ENCODE data around the gene COL4A2.

Gene COL4A2

GRCh38 chr13:110354715-110355473 is 47.8 kb downstream of the COL4A2 start:
- DNase-seq (ENCODE audit: low read depth) = no peak

DNA sequence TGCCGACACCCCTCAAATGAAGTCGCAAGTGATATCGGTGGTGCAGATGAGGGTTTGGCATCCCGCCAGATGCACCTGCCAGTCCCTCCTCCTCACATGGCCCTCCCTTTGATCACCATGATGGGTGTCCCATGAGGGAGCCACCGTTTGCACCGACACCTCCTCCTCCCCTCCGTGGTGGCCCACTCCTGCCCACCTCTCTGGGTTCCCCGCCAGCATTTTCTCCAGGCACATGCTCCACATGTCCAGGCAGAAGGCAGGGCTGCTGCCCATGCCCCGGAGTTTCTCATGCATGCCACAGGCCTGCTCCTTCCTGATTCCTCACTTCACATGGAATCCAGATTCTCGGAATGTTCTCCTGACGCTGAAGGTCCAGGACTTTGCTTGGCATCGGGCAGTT is 49.3 kb downstream of the COL4A2 start:
- no peak for DNase-seq (ENCODE audit: low read depth)

DNA sequence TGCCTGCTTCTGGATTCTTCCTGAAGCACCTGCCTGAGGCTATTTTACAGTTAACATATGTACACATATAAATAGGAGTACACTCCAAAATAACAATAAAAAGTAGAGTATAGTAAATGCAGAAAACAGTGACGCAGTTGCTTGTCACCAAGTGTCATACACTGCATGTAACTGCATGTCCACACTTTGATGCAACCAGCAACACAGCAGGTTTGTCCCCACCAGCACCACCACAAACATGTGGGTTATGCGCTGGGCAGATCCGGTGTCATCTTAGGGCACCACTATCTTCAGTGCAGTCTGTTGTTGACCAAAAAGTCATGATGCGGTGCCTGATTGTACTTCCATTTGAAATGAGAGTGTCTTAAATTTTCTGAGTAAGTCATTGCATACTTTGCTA is 51.3 kb downstream of the COL4A2 start:
- DNase-seq (ENCODE audit: low read depth) = no peak

- DNase-seq (ENCODE audit: low read depth) = no peak
Observed at GRCh38 chr13:110359840-110360301, 52.8 kb downstream of the COL4A2 start.

GRCh38 chr13:110360598-110360997 is 53.5 kb downstream of the COL4A2 start:
- DNase-seq (ENCODE audit: low read depth) = no peak

GRCh38 chr13:110361365-110361911 is 54.4 kb downstream of the COL4A2 start:
- DNase-seq (ENCODE audit: low read depth) = no peak

DNA sequence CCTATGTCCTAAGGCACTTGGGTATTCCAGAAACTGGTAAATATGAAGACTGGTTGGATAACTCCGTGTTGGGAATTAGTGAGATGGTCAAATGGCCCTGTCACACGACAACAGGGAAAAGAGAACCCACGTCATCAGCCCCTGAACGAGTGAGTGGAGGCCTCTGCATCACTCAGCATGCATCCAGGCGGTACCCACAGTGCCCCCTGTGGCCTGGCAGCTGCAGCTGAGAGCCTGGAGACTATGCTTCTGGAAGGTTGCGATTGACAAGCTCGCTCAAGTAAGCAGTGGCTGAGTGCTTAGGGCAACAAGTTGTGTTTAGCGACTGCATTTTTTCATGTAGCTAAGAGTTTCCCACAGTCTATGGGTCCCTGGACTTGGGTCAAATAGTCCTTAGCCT is 55.9 kb downstream of the COL4A2 start:
- no peak for DNase-seq (ENCODE audit: low read depth)

DNA sequence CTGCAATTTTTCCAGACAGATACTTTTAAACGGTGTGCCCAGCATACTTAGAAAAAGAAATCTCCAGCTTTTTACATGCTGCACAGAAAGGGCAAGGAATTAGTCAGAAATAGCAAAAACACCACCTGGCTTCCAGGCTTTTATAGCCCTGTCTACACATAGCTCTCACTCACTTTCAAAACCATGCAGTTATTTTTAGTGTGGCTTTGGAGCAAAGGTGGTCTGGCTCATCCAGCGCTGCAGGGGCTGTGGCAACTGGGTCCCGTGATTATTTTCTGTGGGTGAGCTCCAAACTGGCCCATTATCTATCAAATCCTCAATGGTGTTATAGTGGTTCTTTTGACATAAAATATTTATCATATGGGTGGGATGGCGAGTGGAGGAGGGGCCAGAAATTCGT is 57.0 kb downstream of the COL4A2 start:
- no peak for DNase-seq (ENCODE audit: low read depth)

GRCh38 chr13:110365876-110366275 is 58.8 kb downstream of the COL4A2 start:
- no peak for DNase-seq (ENCODE audit: low read depth)

DNA sequence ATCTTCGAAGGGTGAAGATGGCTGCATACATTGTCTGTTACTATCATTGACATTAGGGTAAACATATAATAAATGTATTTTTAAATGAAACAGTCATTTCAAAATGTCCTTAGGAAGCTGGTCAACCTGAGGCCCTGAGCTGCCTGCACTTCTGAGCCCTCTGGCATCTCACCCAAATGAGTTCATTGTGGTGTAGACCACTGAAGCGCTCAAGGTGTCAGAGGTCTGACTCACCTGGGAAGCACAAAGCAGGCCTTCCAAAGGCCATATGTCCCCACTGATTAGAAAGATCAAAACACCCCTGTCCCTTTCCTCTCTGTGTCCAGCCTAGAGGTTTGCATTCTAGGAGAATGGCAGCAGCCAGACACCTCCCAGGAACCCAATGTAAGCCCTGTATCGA is 59.6 kb downstream of the COL4A2 start:
- DNase-seq (ENCODE audit: low read depth) = no peak

GRCh38 chr13:110367620-110368019 is 60.5 kb downstream of the COL4A2 start:
- no peak for DNase-seq (ENCODE audit: low read depth)

GRCh38 chr13:110368408-110368807 is 61.3 kb downstream of the COL4A2 start:
- DNase-seq (ENCODE audit: low read depth) = no peak

DNA sequence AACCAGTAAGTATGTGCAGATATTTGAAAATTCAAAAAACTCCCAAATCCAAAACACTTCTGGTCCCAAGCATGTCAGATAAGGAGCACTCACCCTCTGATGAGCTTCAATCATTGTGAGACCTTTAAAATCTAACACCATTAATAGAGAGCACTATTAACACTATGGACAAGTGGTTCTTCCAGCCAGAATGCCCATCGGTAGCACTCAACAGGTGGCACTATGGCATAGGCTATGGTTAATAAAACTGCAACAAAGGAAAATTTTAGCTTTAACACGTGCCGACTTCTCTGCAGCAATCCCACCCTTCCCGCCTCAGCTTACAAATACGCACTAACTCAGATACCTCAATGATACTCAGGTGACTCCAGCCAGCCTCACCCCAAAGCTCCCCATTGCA is 62.3 kb downstream of the COL4A2 start:
- no peak for DNase-seq (ENCODE audit: low read depth)

GRCh38 chr13:110371550-110372465 is 64.7 kb downstream of the COL4A2 start:
- no peak for DNase-seq (ENCODE audit: low read depth)

DNA sequence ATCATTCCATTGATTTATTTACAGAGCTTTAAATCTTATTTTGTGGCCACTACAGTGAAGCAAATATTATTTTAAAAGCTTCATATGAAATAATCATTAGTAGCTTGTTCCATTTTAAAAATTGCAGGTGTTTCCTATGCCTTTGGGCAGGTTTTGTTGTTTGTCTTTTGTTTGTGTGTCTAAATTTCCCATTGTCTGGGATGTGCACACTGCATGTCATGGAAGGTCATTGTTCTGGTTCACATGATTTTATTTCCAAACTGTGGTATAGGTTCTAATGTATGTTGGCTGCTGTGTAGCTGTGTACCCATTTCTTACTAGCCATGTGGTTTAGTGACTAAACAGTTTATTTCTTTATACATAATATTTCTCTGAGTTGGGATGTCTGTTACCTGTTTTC is 65.6 kb downstream of the COL4A2 start:
- no peak for DNase-seq (ENCODE audit: low read depth)

DNA sequence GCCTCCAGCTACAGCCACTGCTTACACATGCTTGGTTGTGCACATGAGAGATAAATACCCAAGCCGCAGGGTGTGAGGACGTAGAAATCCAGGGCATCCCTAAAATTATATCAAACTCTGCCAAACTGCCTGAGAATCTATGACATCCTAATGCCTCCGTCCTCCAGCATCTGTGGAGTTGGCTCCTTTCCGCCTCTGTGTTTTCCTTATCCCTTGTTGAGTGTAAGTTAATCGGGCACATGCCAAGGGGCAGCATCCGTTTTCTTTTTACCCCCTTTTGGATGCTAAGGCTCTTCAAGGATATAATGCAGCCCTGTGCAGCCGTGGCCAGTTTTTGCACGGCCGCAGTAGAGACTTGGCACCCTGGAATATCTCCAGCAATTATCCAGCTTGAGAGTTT is 66.5 kb downstream of the COL4A2 start:
- DNase-seq (ENCODE audit: low read depth) = no peak

DNA sequence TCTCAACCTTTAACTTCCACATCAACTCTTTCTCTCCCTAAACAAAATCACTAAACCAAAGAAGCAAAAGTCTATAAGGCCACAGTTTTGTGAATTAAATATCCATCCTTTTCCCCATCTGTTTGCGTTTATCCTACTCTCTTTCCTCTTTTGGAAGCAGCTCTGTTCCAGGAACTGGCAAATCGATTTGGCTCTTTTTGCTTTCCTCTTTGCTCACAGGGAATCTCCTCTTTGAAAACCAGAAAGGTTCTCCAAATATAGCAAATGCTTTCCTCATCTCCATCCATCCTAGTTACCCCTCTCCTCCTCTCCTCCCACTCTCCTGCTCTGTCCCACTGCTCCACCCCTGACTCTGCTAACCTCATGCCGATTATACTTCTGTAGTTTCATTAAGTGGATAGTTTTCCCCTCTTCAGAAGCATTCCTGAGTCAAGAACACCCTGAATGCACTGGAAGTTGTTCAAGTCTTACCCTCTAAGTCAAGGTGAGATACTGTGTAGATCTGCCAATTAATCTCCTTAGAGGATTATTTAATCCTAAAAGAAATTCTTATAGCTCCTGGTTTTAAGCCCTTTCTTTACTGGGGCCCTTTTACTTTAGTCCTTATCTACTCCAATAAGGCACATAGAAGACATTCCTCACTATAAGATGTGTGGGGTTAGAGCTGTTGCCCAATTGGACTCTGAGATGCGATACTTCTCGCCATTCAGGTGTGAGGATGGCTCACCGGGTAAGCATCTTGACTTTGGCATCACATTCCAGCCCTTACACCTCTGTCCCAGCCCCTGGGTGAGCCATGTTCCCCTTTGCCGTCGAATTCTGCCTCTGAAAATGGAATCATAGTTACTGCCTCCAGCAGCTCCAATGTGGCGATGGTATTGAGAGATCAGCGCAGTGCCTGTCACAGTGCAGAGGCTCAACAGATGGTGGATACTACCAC is 67.6 kb downstream of the COL4A2 start:
- DNase-seq (ENCODE audit: low read depth) = no peak

- DNase-seq (ENCODE audit: low read depth) = no peak
Observed at GRCh38 chr13:110376120-110376519, 69.0 kb downstream of the COL4A2 start.

- no peak for DNase-seq (ENCODE audit: low read depth)
Observed at GRCh38 chr13:110377178-110377825, 70.2 kb downstream of the COL4A2 start.

GRCh38 chr13:110377826-110378201 is 70.7 kb downstream of the COL4A2 start:
- DNase-seq (ENCODE audit: low read depth) = no peak

GRCh38 chr13:110379358-110379757 is 72.3 kb downstream of the COL4A2 start:
- DNase-seq (ENCODE audit: low read depth) = no peak
